ENCODE data around the gene ST8SIA2. TPM values are rescaled to one million over a fixed set of nuclear protein-coding genes. Genes with fewer than 3 reads are reported as not detected.

ST8SIA2 gene
- not detected for total RNA-seq
- long read RNA-seq: 0 reads

GRCh38 chr15:92393071-92393979 lies at the start of gene ST8SIA2:
Gene ST8SIA2, plus strand, starts transcription at chr15:92393881. Its CDS starts 184 bp downstream, at chr15:92394065.
- no peak for DNase-seq (ENCODE audit: low spot score)

- DNase-seq (ENCODE audit: low spot score): no peak
These were observed 49.6 kb upstream of the ST8SIA2 start for GRCh38 chr15:92343924-92344643.

- no peak for DNase-seq (ENCODE audit: low spot score)
These were observed 47.6 kb upstream of the ST8SIA2 start for GRCh38 chr15:92346063-92346462.

- no peak for DNase-seq (ENCODE audit: low spot score)
These were observed 38.4 kb upstream of the ST8SIA2 start for GRCh38 chr15:92355307-92355706.

GRCh38 chr15:92361321-92362000 lies 32.2 kb upstream of the ST8SIA2 start:
- DNase-seq (ENCODE audit: low spot score): no peak

- DNase-seq (ENCODE audit: low spot score): no peak
These were observed 31.7 kb upstream of the ST8SIA2 start for GRCh38 chr15:92362001-92362350.

- DNase-seq (ENCODE audit: low spot score): no peak
These were observed 28.6 kb upstream of the ST8SIA2 start for GRCh38 chr15:92365084-92365483.

GRCh38 chr15:92365906-92366305 lies 27.8 kb upstream of the ST8SIA2 start:
- DNase-seq (ENCODE audit: low spot score): no peak

GRCh38 chr15:92366381-92366780 lies 27.3 kb upstream of the ST8SIA2 start:
- DNase-seq (ENCODE audit: low spot score): no peak

- no peak for DNase-seq (ENCODE audit: low spot score)
These were observed 18.6 kb upstream of the ST8SIA2 start for GRCh38 chr15:92375057-92375456.

GRCh38 chr15:92376109-92376508 lies 17.6 kb upstream of the ST8SIA2 start:
- DNase-seq (ENCODE audit: low spot score): no peak

- DNase-seq (ENCODE audit: low spot score): no peak
These were observed 16.4 kb upstream of the ST8SIA2 start for GRCh38 chr15:92377083-92377789.

- no peak for DNase-seq (ENCODE audit: low spot score)
These were observed 10.0 kb upstream of the ST8SIA2 start for GRCh38 chr15:92383519-92384324.

GRCh38 chr15:92384381-92384780 lies 9.3 kb upstream of the ST8SIA2 start:
- DNase-seq (ENCODE audit: low spot score): no peak

GRCh38 chr15:92385096-92385495 lies 8.6 kb upstream of the ST8SIA2 start:
- no peak for DNase-seq (ENCODE audit: low spot score)

GRCh38 chr15:92391640-92392039 lies 2.0 kb upstream of the ST8SIA2 start:
- no peak for DNase-seq (ENCODE audit: low spot score)

- DNase-seq (ENCODE audit: low spot score): no peak
These were observed 1.2 kb upstream of the ST8SIA2 start for GRCh38 chr15:92392462-92392861.

GRCh38 chr15:92393980-92394308 lies 263 bp downstream of the ST8SIA2 start:
- no peak for DNase-seq (ENCODE audit: low spot score)

GRCh38 chr15:92394309-92395097 lies 822 bp downstream of the ST8SIA2 start:
- DNase-seq (ENCODE audit: low spot score): no peak
